Measurements from ENCODE around the gene IFIT1B.

Gene IFIT1B

DNA sequence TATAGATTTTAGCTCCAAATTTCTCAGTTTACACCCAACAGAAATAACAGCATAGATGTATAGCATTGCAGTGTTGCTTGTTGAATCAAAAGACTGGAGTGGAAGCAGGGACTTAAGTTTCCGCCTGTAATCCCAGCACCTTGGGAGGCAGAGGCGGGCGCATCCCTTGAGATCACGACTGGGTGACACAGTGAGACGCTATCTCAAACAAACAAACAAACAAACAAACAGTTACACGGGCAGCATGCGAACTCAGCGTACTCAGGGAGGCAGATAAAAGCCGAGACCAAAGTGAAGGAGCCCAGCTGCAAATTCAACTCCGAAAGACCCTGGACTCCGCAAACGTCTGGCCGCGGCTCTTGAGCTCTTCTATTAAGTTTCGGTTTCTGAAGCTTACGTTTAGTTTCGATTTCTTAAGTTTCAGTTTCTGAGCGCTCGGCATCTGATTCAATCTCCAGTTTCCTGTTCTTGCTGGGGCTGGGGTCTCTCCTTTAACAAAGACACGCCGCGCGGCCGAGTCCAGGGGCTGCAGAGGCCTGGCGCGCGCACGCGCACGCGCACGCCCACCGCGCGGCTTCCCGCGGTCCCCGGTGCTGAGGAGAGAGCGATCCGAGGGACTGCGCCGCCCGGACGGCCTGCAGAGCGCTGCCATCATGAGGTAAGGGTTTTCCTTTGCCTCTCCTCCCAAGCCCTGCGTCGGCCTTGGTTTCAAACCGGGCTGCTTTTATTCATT is 36.5 kb downstream of the IFIT1B start, which contains the start of gene IFIT5:
Gene IFIT5 (plus strand): TSS at position 423 of the 733 bp plus-strand sequence. CDS start 231 bp downstream, at position 654.
- DNase-seq: peak; percentile 56

DNA sequence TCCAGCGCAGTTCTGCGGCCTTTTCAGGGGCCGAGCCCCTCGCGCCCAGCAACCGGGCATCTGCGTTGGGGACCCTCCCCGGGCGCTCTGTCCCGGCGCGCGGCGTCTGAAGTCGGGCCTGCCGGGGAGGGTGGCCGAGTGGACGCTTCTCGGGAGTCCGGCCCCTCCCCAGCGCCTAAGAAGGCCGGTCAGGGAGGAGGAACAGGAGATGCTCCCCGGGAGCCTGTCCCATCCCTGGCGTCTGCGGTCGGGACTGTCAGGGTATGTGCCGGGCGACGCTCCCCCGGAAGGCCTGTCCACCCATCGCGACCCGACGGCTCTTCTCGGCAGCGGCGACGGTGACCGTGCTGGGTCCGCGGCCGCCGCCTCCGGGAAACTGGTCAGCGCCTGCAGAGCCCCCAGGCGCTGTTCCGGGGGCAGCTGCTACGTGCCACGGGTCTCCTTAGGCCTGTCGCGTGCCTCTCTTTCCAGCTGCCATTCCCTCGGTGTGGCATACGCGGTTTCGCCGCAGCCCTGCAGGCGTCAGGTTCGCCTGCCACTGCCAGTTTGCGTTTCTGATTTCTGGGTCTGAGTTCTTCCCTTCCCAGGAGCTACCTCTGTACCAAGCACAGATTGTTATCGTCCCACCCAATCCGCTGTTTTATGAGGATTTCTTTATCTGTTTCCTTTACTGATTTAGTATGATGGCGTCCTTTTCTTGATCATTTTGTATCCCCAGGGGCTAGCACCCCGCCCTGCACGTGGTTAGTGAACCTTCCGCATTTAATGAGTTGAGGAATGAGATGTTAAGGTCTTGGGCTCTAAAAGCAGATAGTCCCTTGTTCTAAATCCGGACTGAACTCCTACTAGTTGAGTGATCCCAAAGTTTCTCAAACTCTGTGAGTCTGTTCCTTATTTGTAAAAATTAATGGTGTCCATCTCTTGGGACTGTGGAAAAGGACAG is 37.3 kb downstream of the IFIT1B start:
- DNase-seq: peak; percentile 44

DNA sequence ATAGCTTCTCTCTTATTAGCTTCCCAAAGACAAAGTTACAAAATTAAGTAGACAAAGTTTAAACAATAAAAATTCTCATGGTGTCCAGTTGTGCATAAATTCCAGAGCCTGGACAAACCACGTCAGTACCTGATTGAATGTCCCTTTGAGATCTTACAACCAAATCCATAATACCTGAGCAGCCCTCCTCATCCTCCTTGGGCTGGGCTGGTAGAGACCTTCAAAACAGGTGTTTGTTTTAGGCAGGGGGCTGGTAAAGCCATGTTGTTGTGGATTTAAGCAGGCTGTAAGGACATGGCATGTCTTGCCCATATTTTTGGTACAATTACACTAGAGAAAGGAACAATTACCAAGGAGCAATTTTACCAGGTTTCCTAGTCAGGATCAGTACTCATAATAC is 38.6 kb downstream of the IFIT1B start:
- DNase-seq: no peak

DNA sequence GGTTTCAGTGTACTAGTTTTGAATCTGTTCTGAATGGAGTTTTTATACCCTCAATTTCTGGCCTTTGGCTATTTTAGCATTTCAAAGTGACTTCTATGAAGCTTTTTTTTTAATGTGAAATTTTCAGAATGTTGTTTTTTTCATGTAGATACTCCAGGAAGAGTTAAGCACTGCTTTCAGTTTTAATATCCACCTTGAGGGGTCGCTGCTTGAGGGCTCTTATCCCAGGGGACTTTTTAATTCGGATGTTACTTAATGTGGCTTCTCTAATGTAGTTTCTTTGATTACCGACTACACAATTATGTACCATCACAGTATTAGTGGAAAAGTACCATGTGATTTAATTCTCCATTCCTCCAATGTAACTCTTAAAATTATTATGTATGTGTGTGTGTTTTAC is 41.7 kb downstream of the IFIT1B start:
- DNase-seq: peak; percentile 13

DNA sequence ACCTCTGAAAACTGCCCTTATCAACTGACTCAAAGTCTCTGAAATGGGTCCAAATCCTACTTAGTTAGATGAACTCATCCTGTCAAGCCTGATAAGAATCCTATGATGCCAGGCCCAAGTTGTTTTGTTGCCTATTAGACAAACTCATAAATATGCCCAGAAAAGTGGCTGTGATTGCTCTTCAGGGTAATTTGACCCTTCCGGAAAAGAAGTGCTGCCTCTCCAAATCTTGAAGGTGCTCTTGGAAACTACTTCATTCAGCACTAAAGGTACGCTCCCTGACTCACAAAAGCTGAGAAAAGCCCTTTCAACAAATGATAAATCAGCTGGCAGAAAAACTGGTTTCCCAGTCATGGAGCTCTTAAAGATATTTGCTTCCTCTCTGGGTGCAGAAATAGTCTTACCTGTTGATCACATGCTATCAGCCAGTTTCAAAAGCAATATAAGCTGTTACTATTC is 43.2 kb downstream of the IFIT1B start:
- DNase-seq: no peak

DNA sequence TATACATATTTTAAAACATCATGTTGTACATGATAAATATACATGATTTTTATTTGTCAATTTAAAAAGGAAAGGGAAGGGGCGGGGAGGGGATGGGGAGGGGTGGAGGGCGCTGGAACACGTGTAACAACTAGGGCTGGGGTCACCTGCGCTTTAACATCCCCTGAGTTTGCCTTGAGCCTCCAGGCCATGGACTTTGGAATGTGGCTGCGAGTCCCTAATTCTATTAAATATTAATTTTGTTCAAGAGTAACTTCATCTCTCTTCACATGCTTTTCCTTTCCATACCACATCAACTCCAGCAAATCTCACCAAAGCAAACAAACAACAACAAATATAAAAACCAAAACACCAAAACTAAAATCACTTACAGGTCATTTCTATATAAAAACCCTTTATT is 47.1 kb downstream of the IFIT1B start:
- no peak for DNase-seq

DNA sequence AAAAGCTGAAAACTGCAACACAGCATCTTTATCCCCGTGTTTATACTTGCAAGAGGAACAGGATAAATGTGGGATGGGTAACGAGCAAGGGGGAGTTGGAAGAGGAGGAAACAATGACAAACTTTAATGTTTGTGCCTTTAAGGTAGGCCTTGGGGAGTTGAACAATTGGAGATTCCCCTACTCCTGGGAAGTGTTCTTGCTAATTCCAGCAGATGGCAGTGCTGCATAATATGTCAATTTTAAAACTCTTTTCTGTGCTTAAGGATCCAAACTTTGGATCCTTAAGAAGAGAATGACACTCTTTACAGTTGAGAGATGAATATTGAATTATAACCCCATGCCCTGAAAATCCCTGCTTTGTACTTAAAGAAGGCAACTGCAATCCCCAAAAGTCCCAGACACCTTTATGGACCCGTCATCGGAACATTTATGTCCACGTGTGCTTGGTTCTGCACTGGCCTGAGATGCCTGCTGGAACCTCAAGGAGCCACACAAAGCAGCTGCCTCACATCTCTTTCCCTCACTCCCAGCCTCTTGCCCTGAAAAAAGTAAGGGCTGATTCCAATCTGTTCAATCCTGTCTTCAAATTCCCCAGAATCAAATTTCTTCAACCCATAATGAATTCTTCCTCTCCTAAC is 48.5 kb downstream of the IFIT1B start:
- no peak for DNase-seq

DNA sequence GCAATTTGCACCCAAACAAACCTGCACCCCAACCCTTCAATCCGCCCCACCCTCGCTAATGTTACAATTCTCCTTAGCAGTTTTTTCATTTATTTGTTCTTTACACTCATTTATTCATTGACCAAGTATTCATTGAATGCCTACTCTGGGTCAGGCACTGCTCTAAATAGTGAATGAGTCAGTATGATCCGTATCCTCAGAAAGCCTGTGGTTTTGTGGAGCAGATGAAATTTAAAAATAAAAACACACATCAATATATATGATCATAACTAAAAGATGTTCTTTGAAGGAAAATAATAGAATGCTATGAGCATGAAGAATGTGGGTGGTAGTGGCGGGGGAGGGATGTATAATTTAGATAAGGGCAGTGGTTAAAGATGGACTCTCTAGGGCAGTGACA is 49.8 kb downstream of the IFIT1B start:
- no peak for DNase-seq

DNA sequence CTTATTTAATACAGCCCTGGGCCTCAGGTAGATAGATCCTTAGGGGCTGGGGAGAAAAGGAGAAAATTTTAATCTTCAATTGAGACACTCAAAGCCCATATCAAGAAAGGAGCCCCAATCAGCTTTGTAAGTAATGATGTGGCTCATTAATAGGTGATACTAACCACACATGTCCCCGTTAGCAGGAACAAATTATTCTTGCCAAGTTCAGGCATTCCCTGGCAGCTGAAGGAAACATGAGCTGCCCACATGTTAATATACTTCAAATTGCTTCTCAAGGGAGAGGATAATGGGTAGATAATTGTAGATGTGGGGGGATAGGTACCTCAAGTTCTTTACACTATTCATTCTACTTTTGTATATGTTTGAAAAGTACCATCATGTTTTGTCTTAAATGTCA is 51.0 kb downstream of the IFIT1B start:
- DNase-seq: no peak

DNA sequence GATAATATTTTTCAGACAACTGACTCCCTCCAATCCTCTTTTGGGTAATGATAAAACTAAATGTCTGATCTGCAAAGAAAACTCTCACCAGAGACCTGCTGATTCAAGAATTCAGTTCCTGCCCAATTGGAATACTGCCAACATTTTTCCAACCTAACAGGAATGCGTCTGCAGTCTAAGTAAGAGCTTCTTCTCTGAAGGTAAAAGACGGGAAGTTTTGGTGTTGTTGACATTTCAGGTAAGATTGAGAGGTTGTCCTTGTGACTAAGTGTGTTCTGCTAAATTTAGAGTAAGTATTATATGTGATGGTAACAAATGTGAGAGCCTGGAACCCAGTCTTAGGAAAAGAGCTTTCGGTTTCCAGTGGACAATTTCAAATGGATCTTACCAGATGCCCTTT is 54.1 kb downstream of the IFIT1B start:
- DNase-seq: no peak

Data from activated CD4-positive, alpha-beta T cell treated with anti-CD3 and anti-CD28 coated beads, Interleukin-2, amount 50 U/mL, for 1 hour (primary cell).